ENCODE results near the gene ADCY7. TPM values are rescaled to one million over a fixed set of nuclear protein-coding genes. Genes with fewer than 3 reads are reported as not detected.

Gene ADCY7
- total RNA-seq, 1 donor from 2014 or later: 4.6 TPM

DNA sequence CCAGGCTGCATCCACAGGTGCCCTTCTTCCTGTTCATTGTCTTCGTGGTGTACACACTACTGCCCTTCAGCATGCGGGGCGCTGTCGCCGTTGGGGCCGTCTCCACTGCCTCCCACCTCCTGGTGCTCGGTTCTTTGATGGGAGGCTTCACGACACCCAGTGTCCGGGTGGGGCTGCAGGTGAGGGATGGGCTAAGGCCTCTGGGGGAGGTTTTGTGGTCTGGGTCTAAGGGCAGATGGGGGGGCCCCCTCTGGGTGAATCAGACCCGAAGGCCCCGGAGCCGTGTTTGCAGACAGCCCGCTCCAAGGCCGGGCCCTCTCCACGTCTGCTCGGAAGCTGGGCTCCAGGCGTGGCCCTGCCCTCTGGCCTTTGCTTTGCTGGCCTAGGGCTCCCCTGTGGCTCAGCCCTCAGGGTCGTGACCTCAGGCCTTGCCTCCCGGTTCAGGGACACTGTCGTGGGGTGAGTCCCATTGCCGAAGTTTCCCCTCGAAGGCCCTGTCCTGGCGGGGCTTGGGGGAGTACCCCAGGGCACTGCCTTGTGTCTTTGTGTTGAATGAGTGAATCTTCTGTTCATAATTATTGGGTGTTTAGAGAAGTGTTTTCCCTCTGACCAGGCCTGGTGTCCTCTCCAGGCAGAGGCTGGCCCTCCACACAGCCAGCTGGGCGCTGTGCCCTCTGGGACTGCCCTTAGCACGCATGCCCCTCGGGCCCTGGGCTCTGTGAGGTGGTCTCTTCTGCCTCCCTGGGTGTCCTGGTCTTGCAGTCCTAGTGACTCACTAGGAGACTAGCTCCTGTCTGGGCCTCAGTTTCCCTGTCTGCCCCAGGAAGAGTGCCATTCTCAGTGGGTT, 25.6 kb downstream of the ADCY7 start:
- no peak for DNase-seq (ENCODE audit: extremely low spot score, unreplicated experiment)
- H3K27me3 Mint-ChIP-seq (ENCODE audit: unreplicated experiment): no peaks in the 10 kb centered on the region

DNA sequence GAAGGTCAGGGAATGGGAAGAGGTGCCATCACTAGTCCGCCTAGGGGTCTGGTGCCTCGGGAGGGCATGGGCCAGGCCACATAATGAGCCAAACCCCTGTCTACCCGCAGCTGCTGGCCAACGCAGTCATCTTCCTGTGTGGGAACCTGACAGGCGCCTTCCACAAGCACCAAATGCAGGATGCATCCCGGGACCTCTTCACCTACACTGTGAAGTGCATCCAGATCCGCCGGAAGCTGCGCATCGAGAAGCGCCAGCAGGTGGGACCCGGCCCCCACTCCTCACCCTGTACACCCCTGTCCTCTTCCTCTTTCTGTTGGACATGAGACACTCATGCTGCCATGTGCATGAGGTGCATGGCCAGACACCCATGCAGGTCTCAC, 26.2 kb downstream of the ADCY7 start:
- Mint-ChIP-seq H3K27ac (ENCODE audit: unreplicated experiment) (no peak overlapping the region), H3K27me3 (ENCODE audit: unreplicated experiment) (no peaks in the 10 kb centered on the region), H3K4me3 (ENCODE audit: unreplicated experiment) (no peak overlapping the region), H3K36me3 (ENCODE audit: unreplicated experiment) (no peaks in the 10 kb centered on the region), H3K9me3 (ENCODE audit: unreplicated experiment) (no peaks in the 10 kb centered on the region), H3K4me1 (ENCODE audit: unreplicated experiment) (no peaks in the 10 kb centered on the region)
- no peak for TF ChIP-seq CTCF (IDR thresholded peaks at IDR 0.05)
- DNase-seq (ENCODE audit: extremely low spot score, unreplicated experiment): no peak

More for the DNA sequence above, 25.6 kb downstream of the ADCY7 start:
- Mint-ChIP-seq H3K4me3 (ENCODE audit: unreplicated experiment) (no peak overlapping the region), H3K36me3 (ENCODE audit: unreplicated experiment) (no peaks in the 10 kb centered on the region), H3K9me3 (ENCODE audit: unreplicated experiment) (no peaks in the 10 kb centered on the region), H3K27ac (ENCODE audit: unreplicated experiment) (no peak overlapping the region), H3K4me1 (ENCODE audit: unreplicated experiment) (no peaks in the 10 kb centered on the region)
- no peak for TF ChIP-seq CTCF (IDR thresholded peaks at IDR 0.05)

GRCh38 chr16:50293041-50293783, 26.9 kb downstream of the ADCY7 start:
- no peak for DNase-seq (ENCODE audit: extremely low spot score, unreplicated experiment)
- Mint-ChIP-seq H3K9me3 (ENCODE audit: unreplicated experiment) (no peaks in the 10 kb centered on the region), H3K27me3 (ENCODE audit: unreplicated experiment) (no peaks in the 10 kb centered on the region), H3K4me3 (ENCODE audit: unreplicated experiment) (no peak overlapping the region), H3K36me3 (ENCODE audit: unreplicated experiment) (no peaks in the 10 kb centered on the region), H3K27ac (ENCODE audit: unreplicated experiment) (no peak overlapping the region), H3K4me1 (ENCODE audit: unreplicated experiment) (no peaks in the 10 kb centered on the region)
- TF ChIP-seq CTCF (IDR thresholded peaks at IDR 0.05): no peak

DNA sequence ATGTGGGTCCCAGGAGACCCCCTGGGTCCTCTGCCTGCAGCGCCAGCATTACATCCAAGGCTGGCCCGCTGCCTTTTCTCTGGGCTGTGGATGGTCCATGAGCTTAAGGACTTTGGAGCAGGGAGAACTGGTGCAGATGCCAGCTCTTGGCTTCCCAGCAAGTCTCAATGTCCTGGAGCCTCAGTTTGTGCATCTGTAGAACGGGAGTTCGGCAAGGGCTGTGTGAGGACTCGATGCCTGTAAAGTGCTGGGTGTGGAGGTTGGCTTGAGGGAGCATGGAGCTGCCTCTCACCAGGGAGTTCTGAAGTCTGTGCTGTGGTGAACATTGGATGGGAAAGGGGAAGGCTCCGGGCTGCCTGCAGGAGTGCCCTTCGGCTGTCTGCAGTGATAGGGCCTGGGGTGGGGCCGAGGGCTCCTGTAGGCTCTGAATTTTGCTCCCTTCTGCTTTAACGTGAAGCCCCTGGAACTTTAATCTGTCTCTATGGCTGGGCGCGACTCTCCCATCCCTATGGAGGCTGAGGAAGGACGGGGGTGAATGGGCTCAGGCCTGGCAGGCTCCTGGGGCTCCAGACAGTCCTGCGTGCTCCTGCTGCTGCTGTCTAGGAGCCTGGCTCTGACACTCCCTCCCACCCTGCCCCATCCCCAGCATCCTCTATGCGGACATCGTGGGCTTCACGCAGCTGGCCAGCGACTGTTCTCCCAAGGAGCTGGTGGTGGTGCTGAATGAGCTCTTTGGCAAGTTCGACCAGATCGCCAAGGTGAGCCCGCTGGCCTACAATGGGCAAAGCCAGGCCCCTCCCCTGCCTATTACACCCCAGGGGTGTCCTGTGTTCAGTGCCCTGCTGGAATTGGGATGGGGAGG, 27.9 kb downstream of the ADCY7 start:
- Mint-ChIP-seq H3K36me3 (ENCODE audit: unreplicated experiment) (no peaks in the 10 kb centered on the region), H3K4me3 (ENCODE audit: unreplicated experiment) (no peak overlapping the region), H3K27me3 (ENCODE audit: unreplicated experiment) (no peaks in the 10 kb centered on the region), H3K27ac (ENCODE audit: unreplicated experiment) (no peak overlapping the region), H3K4me1 (ENCODE audit: unreplicated experiment) (no peaks in the 10 kb centered on the region), H3K9me3 (ENCODE audit: unreplicated experiment) (no peaks in the 10 kb centered on the region)
- TF ChIP-seq CTCF (IDR thresholded peaks at IDR 0.05): no peak
- DNase-seq (ENCODE audit: extremely low spot score, unreplicated experiment): no peak

Data from osteocyte (in vitro differentiated cells).